HUES64 (cell line): ENCODE results near the gene ATXN7L1.

Experiments
- H3K27ac ChIP-seq: 2 replicates; pipeline ENCODE4 v1.7.0; 2013; ENCODE audit warnings: low read depth, low read length, inconsistent platforms
- H3K27me3 ChIP-seq: 2 replicates; pipeline ENCODE4 v1.6.1; 2013; ENCODE audit warnings: mild to moderate bottlenecking, low read length; ENCODE audit not compliant: insufficient read depth
- H3K36me3 ChIP-seq: 2 replicates; pipeline ENCODE4 v1.6.1; 2013; ENCODE audit warnings: mild to moderate bottlenecking, low read length; ENCODE audit not compliant: insufficient read depth
- H3K4me1 ChIP-seq: 2 replicates; pipeline ENCODE4 v1.6.1; 2013; ENCODE audit warnings: mild to moderate bottlenecking, low read length, moderate library complexity; ENCODE audit not compliant: insufficient read depth
- H3K4me3 ChIP-seq: 2 replicates; pipeline ENCODE4 v1.5.1; 2013; ENCODE audit warnings: mild to moderate bottlenecking, low read length, moderate library complexity
- H3K9ac ChIP-seq: 2 replicates; pipeline ENCODE4 v1.6.1; 2013; ENCODE audit warnings: mild to moderate bottlenecking, low read depth, low read length
- H3K9me3 ChIP-seq: 2 replicates; pipeline ENCODE4 v1.6.1; 2013; ENCODE audit warnings: low read depth, low read length; ENCODE audit not compliant: insufficient read depth
- WGBS: fragments of 150-250, 120-280 bp; methylation state at CpG from one replicate; pipeline ENCODE4 v1.1.7; 2013; ENCODE audit warnings: missing lambda C conversion rate; 5-methylcytosine and 5-hydroxymethylcytosine counted together

Gene ATXN7L1

GRCh38 chr7:105808703-105809590 is 67.5 kb downstream of the ATXN7L1 start:
- Histone ChIP-seq H3K4me3 (no peak overlapping the region), H3K9ac (no peak overlapping the region), H3K27ac (no peak overlapping the region), H3K9me3 (no peaks in the 10 kb centered on the region), H3K4me1 (peaks cover 11% of the 10 kb centered on the region), H3K27me3 (no peaks in the 10 kb centered on the region), H3K36me3 (no peaks in the 10 kb centered on the region)
- 90% methylated on average over 7 of the region's 8 CpGs for WGBS

- Histone ChIP-seq H3K4me1 (peaks cover 11% of the 10 kb centered on the region), H3K9ac (no peak overlapping the region), H3K27ac (no peak overlapping the region), H3K36me3 (no peaks in the 10 kb centered on the region), H3K9me3 (no peaks in the 10 kb centered on the region), H3K27me3 (no peaks in the 10 kb centered on the region), H3K4me3 (no peak overlapping the region)
- WGBS: 91% methylated on average over 1 of the region's 1 CpG
These were observed 68.2 kb downstream of the ATXN7L1 start for GRCh38 chr7:105808209-105808608.

- Histone ChIP-seq H3K4me3 (no peak overlapping the region), H3K4me1 (peaks cover 13% of the 10 kb centered on the region), H3K36me3 (no peaks in the 10 kb centered on the region), H3K9me3 (no peaks in the 10 kb centered on the region), H3K27me3 (no peaks in the 10 kb centered on the region), H3K9ac (no peak overlapping the region), H3K27ac (no peak overlapping the region)
- 94% methylated on average over 4 of the region's 4 CpGs for WGBS
These were observed 69.0 kb downstream of the ATXN7L1 start for GRCh38 chr7:105807448-105807762.

GRCh38 chr7:105806592-105807447 is 69.6 kb downstream of the ATXN7L1 start:
- H3K9ac ChIP-seq: no peak overlapping the region
- no peak overlapping the region for H3K4me3 ChIP-seq
- no peaks in the 10 kb centered on the region for H3K36me3 ChIP-seq
- peaks cover 19% of the 10 kb centered on the region for H3K4me1 ChIP-seq
- 75% methylated on average over 5 of the region's 5 CpGs for WGBS
- no peaks in the 10 kb centered on the region for H3K27me3 ChIP-seq
- no peak overlapping the region for H3K27ac ChIP-seq
- H3K9me3 ChIP-seq: no peaks in the 10 kb centered on the region

- Histone ChIP-seq H3K4me3 (no peak overlapping the region), H3K9ac (no peak overlapping the region; the same call in 1 of the 2 replicates), H3K36me3 (no peaks in the 10 kb centered on the region), H3K27ac (no peak overlapping the region), H3K4me1 (peaks cover 19% of the 10 kb centered on the region), H3K27me3 (no peaks in the 10 kb centered on the region), H3K9me3 (no peaks in the 10 kb centered on the region)
- WGBS: 68% methylated on average over 11 of the region's 11 CpGs
These were observed 70.9 kb downstream of the ATXN7L1 start for GRCh38 chr7:105805447-105806019.

- Histone ChIP-seq H3K36me3 (no peaks in the 10 kb centered on the region), H3K4me3 (no peak overlapping the region), H3K27me3 (no peaks in the 10 kb centered on the region), H3K4me1 (peaks cover 30% of the 10 kb centered on the region), H3K9ac (no peak overlapping the region), H3K27ac (no peak overlapping the region), H3K9me3 (no peaks in the 10 kb centered on the region)
- 93% methylated on average over 2 of the region's 2 CpGs for WGBS
These were observed 73.0 kb downstream of the ATXN7L1 start for GRCh38 chr7:105803429-105803736.

GRCh38 chr7:105802604-105803428 is 73.6 kb downstream of the ATXN7L1 start:
- WGBS: 88% methylated on average over 7 of the region's 7 CpGs

GRCh38 chr7:105800849-105801534 is 75.4 kb downstream of the ATXN7L1 start:
- Histone ChIP-seq H3K9ac (no peak overlapping the region), H3K4me3 (no peak overlapping the region), H3K27me3 (no peaks in the 10 kb centered on the region), H3K9me3 (no peaks in the 10 kb centered on the region), H3K27ac (no peak overlapping the region), H3K36me3 (no peaks in the 10 kb centered on the region), H3K4me1 (peaks cover 43% of the 10 kb centered on the region)
- WGBS: 96% methylated on average over 6 of the region's 6 CpGs

More at GRCh38 chr7:105802604-105803428, 73.6 kb downstream of the ATXN7L1 start:
- Histone ChIP-seq H3K27me3 (no peaks in the 10 kb centered on the region), H3K9ac (no peak overlapping the region), H3K27ac (no peak overlapping the region), H3K4me1 (peaks cover 33% of the 10 kb centered on the region), H3K36me3 (no peaks in the 10 kb centered on the region), H3K9me3 (no peaks in the 10 kb centered on the region), H3K4me3 (no peak overlapping the region)

GRCh38 chr7:105800442-105800841 is 76.0 kb downstream of the ATXN7L1 start:
- 98% methylated on average over 3 of the region's 3 CpGs for WGBS
- no peaks in the 10 kb centered on the region for H3K9me3 ChIP-seq
- no peaks in the 10 kb centered on the region for H3K36me3 ChIP-seq
- no peak overlapping the region for H3K27ac ChIP-seq
- H3K27me3 ChIP-seq: no peaks in the 10 kb centered on the region
- no peak overlapping the region for H3K4me3 ChIP-seq
- H3K4me1 ChIP-seq: peaks cover 38% of the 10 kb centered on the region
- H3K9ac ChIP-seq: no peak overlapping the region

GRCh38 chr7:105799677-105800076 is 76.7 kb downstream of the ATXN7L1 start:
- 91% methylated on average over 7 of the region's 7 CpGs for WGBS
- no peaks in the 10 kb centered on the region for H3K9me3 ChIP-seq

More at GRCh38 chr7:105799677-105800076, 76.7 kb downstream of the ATXN7L1 start:
- Histone ChIP-seq H3K9ac (no peak overlapping the region), H3K36me3 (no peaks in the 10 kb centered on the region), H3K27ac (no peak overlapping the region), H3K27me3 (no peaks in the 10 kb centered on the region), H3K4me3 (no peak overlapping the region), H3K4me1 (peaks cover 35% of the 10 kb centered on the region)
